IMR-90 (cell line): ENCODE data around the gene ATP6V1F. TPM values are rescaled to one million over a fixed set of nuclear protein-coding genes. Genes with fewer than 3 reads are reported as not detected.

Source experiments
- ATAC-seq: fragments of 200-7000 bp; cut with Tn5 transposase; 2 replicates; pipeline ENCODE4 v1.9.1; 2020; ENCODE audit warnings: low read depth, mild to moderate bottlenecking, moderate library complexity
- BruUV-seq: library from RNA; stranded (reverse); fragments of 400-500 nt; replicated peaks from 2 replicates; lab custom pipeline; 2021; lab: Mats Ljungman, UMichigan
- CTCF ChIA-PET: fragments of 300-600 bp; formaldehyde crosslinking; extraction: SDS; loops from one replicate; lab custom pipeline; 2021; ENCODE audit warnings: antibody characterized with exemption; lab: Yijun Ruan, JAX
- POLR2A ChIA-PET: fragments of 300-600 bp; sonication (Branson Sonifier 250); formaldehyde crosslinking; loops from one replicate; lab custom pipeline; 2022; ENCODE audit warnings: antibody characterized with exemption; ENCODE audit not compliant: unreplicated experiment; lab: Charles Lee
- DNase-seq: peaks from one replicate; pipeline ENCODE4 v3.0.0; 2013
- H2AFZ ChIP-seq: replicated peaks from 2 replicates; pipeline ENCODE3; 2013; ENCODE audit warnings: low read length, mild to moderate bottlenecking; ENCODE audit not compliant: poor library complexity
- H2AK5ac ChIP-seq: 2 replicates; pipeline ENCODE4 v1.6.1; 2013; ENCODE audit warnings: low read depth, low read length, inconsistent platforms
- H2AK9ac ChIP-seq: replicated peaks from 2 replicates; pipeline ENCODE3; 2013; ENCODE audit warnings: mild to moderate bottlenecking, low read depth, low read length, moderate library complexity; ENCODE audit not compliant: poor library complexity
- H2BK120ac ChIP-seq: 2 replicates; pipeline ENCODE4 v1.6.1; 2013; ENCODE audit warnings: low read depth, low read length, inconsistent platforms
- H2BK15ac ChIP-seq: 3 replicates; pipeline ENCODE4 v1.6.1; 2013; ENCODE audit warnings: low read depth, low read length, inconsistent platforms
- H2BK20ac ChIP-seq: 2 replicates; pipeline ENCODE4 v1.6.1; 2013; ENCODE audit warnings: low read depth, mild to moderate bottlenecking, inconsistent platforms, low read length, moderate library complexity
- H2BK5ac ChIP-seq: 2 replicates; pipeline ENCODE4 v1.6.1; 2013; ENCODE audit warnings: mild to moderate bottlenecking, low read depth, low read length, inconsistent platforms; ENCODE audit not compliant: poor library complexity, severe bottlenecking
- H3K14ac ChIP-seq: replicated peaks from 2 replicates; pipeline ENCODE4 v1.6.1; 2013; ENCODE audit warnings: low read depth, low read length, inconsistent platforms
- H3K18ac ChIP-seq: 2 replicates; pipeline ENCODE4 v1.6.1; 2013; ENCODE audit warnings: low read depth, low read length, control low read depth
- H3K23ac ChIP-seq: 2 replicates; pipeline ENCODE4 v1.6.1; 2013; ENCODE audit warnings: low read depth, low read length, inconsistent platforms
- H3K27ac ChIP-seq: 2 replicates; pipeline ENCODE4 v1.5.1; 2013; ENCODE audit warnings: mild to moderate bottlenecking, control low read depth, low read length; ENCODE audit not compliant: insufficient read depth
- H3K27me3 ChIP-seq: 2 replicates; pipeline ENCODE4 v1.6.1; 2013; ENCODE audit warnings: low read length; ENCODE audit not compliant: control insufficient read depth, insufficient read depth
- H3K36me3 ChIP-seq: 2 replicates; pipeline ENCODE4 v1.6.1; 2013; ENCODE audit warnings: low read length, mixed read lengths; ENCODE audit not compliant: control insufficient read depth, insufficient read depth
- H3K4ac ChIP-seq: 2 replicates; pipeline ENCODE4 v1.6.1; 2013; ENCODE audit warnings: low read depth, low read length, inconsistent platforms
- H3K4me1 ChIP-seq: 2 replicates; pipeline ENCODE4 v1.6.1; 2013; ENCODE audit warnings: low read length, mixed read lengths; ENCODE audit not compliant: control insufficient read depth, insufficient read depth
- H3K4me2 ChIP-seq: 2 replicates; pipeline ENCODE4 v1.6.1; 2013; ENCODE audit warnings: low read depth, mild to moderate bottlenecking, control low read depth, low read length, moderate library complexity
- H3K4me3 ChIP-seq: 2 replicates; pipeline ENCODE4 v1.5.1; 2013; ENCODE audit warnings: low read depth, mild to moderate bottlenecking, control low read depth, low read length, moderate library complexity; ENCODE audit not compliant: insufficient read depth
- H3K56ac ChIP-seq: 2 replicates; pipeline ENCODE4 v1.6.1; 2013; ENCODE audit warnings: low read length, inconsistent platforms; ENCODE audit not compliant: insufficient read depth; ENCODE audit errors: extremely low read depth
- H3K79me1 ChIP-seq, 2 experiments: 2 replicates each; pipeline ENCODE4 v1.6.1; 2013; ENCODE audit warnings: low read length in 2 of 2, inconsistent platforms in 1 of 2, low read depth in 1 of 2
- H3K9ac ChIP-seq: 2 replicates; pipeline ENCODE4 v1.6.1; 2013; ENCODE audit warnings: low read depth, low read length, control low read depth
- H3K9me1 ChIP-seq: 2 replicates; pipeline ENCODE4 v1.6.1; 2013; ENCODE audit warnings: low read length, inconsistent platforms; ENCODE audit not compliant: insufficient read depth
- H3K9me3 ChIP-seq: 2 replicates; pipeline ENCODE4 v1.6.1; 2013; ENCODE audit warnings: low read length; ENCODE audit not compliant: control insufficient read depth, insufficient read depth
- H4K20me1 ChIP-seq: 2 replicates; pipeline ENCODE4 v1.6.1; 2013; ENCODE audit warnings: low read length, inconsistent platforms; ENCODE audit not compliant: insufficient read depth
- H4K5ac ChIP-seq: 2 replicates; pipeline ENCODE4 v1.6.1; 2013; ENCODE audit warnings: mild to moderate bottlenecking, low read depth, low read length, control low read depth
- H4K8ac ChIP-seq, 2 experiments: 2 replicates each; pipeline ENCODE4 v1.6.1; 2013; ENCODE audit warnings: low read depth in 2 of 2, low read length in 2 of 2, control low read depth in 1 of 2, inconsistent platforms in 1 of 2
- H4K91ac ChIP-seq: 2 replicates; pipeline ENCODE4 v1.6.1; 2013; ENCODE audit warnings: low read depth, low read length, inconsistent platforms; ENCODE audit not compliant: insufficient read depth
- BHLHE40 ChIP-seq: fragments of 150-350 bp; IDR thresholded peaks from 2 replicates; pipeline ENCODE4 v1.6.1; 2016; ENCODE audit warnings: mild to moderate bottlenecking, low read depth, low read length
- CEBPB ChIP-seq: IDR thresholded peaks from 2 replicates; pipeline ENCODE4 v1.6.1; 2012; ENCODE audit warnings: low read depth, low read length, improper control_type of control experiment
- CHD1 ChIP-seq: IDR thresholded peaks from 2 replicates; pipeline ENCODE4 v1.6.1; 2012; ENCODE audit warnings: low read depth, low read length, improper control_type of control experiment
- CTCF ChIP-seq: conservative IDR thresholded peaks from 2 replicates; pipeline ENCODE4 v1.5.1; 2012; ENCODE audit warnings: mild to moderate bottlenecking, low read depth, low read length, improper control_type of control experiment
- ELK1 ChIP-seq: fragments of 150-350 bp; IDR thresholded peaks from 2 replicates; pipeline ENCODE4 v1.6.1; 2016; ENCODE audit warnings: low read depth, mild to moderate bottlenecking, low read length, moderate library complexity, borderline replicate concordance
- FOS ChIP-seq: fragments of 150-350 bp; IDR thresholded peaks from 2 replicates; pipeline ENCODE4 v1.6.1; 2016; ENCODE audit warnings: low read depth, low read length
- MAFK ChIP-seq: IDR thresholded peaks from 2 replicates; pipeline ENCODE4 v1.6.1; 2012; ENCODE audit warnings: low read depth, low read length, improper control_type of control experiment
- MAZ ChIP-seq: IDR thresholded peaks from 2 replicates; pipeline ENCODE4 v1.6.1; 2012; ENCODE audit warnings: low read depth, mild to moderate bottlenecking, low read length, improper control_type of control experiment, moderate library complexity, borderline replicate concordance
- MXI1 ChIP-seq: IDR thresholded peaks from 2 replicates; pipeline ENCODE4 v1.6.1; 2012; ENCODE audit warnings: low read depth, mild to moderate bottlenecking, low read length, moderate library complexity, borderline replicate concordance
- NFE2L2 ChIP-seq: fragments of 150-350 bp; IDR thresholded peaks from 2 replicates; pipeline ENCODE4 v1.6.1; 2016; ENCODE audit warnings: low read depth, mild to moderate bottlenecking, low read length
- POLR2A ChIP-seq: IDR thresholded peaks from 2 replicates; pipeline ENCODE4 v1.6.1; 2012; ENCODE audit warnings: mild to moderate bottlenecking, low read depth, low read length
- RAD21 ChIP-seq: IDR thresholded peaks from 2 replicates; pipeline ENCODE4 v1.6.1; 2012; ENCODE audit warnings: low read length, improper control_type of control experiment
- RCOR1 ChIP-seq: IDR thresholded peaks from 2 replicates; pipeline ENCODE4 v1.6.1; 2012; ENCODE audit warnings: mild to moderate bottlenecking, low read length, improper control_type of control experiment; ENCODE audit not compliant: insufficient replicate concordance
- RFX5 ChIP-seq: IDR thresholded peaks from 2 replicates; pipeline ENCODE4 v1.8.0; 2012; ENCODE audit warnings: low read depth, mild to moderate bottlenecking, low read length, moderate library complexity
- SMC3 ChIP-seq: fragments of 150-350 bp; IDR thresholded peaks from 2 replicates; pipeline ENCODE4 v1.6.1; 2016; ENCODE audit warnings: low read depth, mild to moderate bottlenecking, antibody characterized with exemption, low read length, moderate library complexity
- USF2 ChIP-seq: fragments of 150-350 bp; IDR thresholded peaks from 2 replicates; pipeline ENCODE4 v1.6.1; 2017; ENCODE audit warnings: mild to moderate bottlenecking, antibody characterized with exemption, low read length, low read depth
- WGBS, 2 experiments: methylation state at CpG; one replicate each; pipeline versions ENCODE4 v1.1.5 to v1.1.7; 2013; ENCODE audit warnings: missing lambda C conversion rate in 2 of 2; ENCODE audit not compliant: insufficient read length in 1 of 2; ENCODE audit errors: extremely low coverage in 2 of 2; 5-methylcytosine and 5-hydroxymethylcytosine counted together
- dilution Hi-C: fragments of 300-500 bp; cut with HindIII; formaldehyde crosslinking; loops from one replicate; pipeline ENCODE4 v1.14.3; 2018; ENCODE audit warnings: low sequenced_read_pairs; ENCODE audit not compliant: unreplicated experiment
- in situ Hi-C: fragments of 300-500 bp; cut with MboI; formaldehyde crosslinking; loops from 3 replicates; pipeline ENCODE4 v1.14.3; 2019; ENCODE audit warnings: low sequenced_read_pairs, inconsistent platforms, mixed read lengths
- intact Hi-C: fragments of 100-400 bp; cut with micrococcal nuclease; formaldehyde crosslinking; loops from 2 replicates; pipeline ENCODE4 v1.10.0; 2022
- polyA plus RNA-seq, 3 experiments: library from polyadenylated mRNA; depleted of rRNA; stranded (reverse); fragments of >200 nt; gene quantifications; 2 replicates each; pipeline ENCODE4 v1.2.3, GENCODE V29; 2012; ENCODE audit warnings: low replicate concordance in 1 of 3
- total RNA-seq: library from RNA; depleted of rRNA; stranded (reverse); fragments of >200 nt; gene quantifications from 2 replicates; pipeline ENCODE4 v1.2.3, GENCODE V29; 2012

Gene ATP6V1F
- total and polyA plus RNA-seq, 2 of the 4 experiments (the other 2 are of a cell fraction): 104 to 321 TPM

- Histone ChIP-seq H2AFZ (no peak overlapping the region), H3K14ac (no peak overlapping the region), H3K23ac (no peak overlapping the region), H4K8ac (no peak overlapping the region), H3K9me3 (no peaks in the 10 kb centered on the region), H4K91ac (no peak overlapping the region), H2BK15ac (no peak overlapping the region), H3K4me1 (peaks cover 3% of the 10 kb centered on the region; the same call in 1 of the 2 replicates), H3K9ac (no peak overlapping the region), H3K56ac (no peak overlapping the region), H2AK9ac (no peak overlapping the region), H3K27ac (no peak overlapping the region), H3K36me3 (no peaks in the 10 kb centered on the region), H2BK20ac (no peak overlapping the region), H3K18ac (no peak overlapping the region), H3K9me1 (no peaks in the 10 kb centered on the region), H4K5ac (no peak overlapping the region), H3K27me3 (peaks cover 17% of the 10 kb centered on the region), H2BK5ac (no peak overlapping the region), H4K20me1 (no peaks in the 10 kb centered on the region), H2BK120ac (no peak overlapping the region), H2AK5ac (no peak overlapping the region), H3K79me1 (no peaks in the 10 kb centered on the region), H3K4me3 (no peak overlapping the region), H3K4ac (no peak overlapping the region), H3K4me2 (no peak overlapping the region)
- POLR2A ChIA-PET: no interaction called here
- no CpG with 5 or more reads among the region's 6 CpGs for WGBS, 2 experiments
- CTCF ChIA-PET: no interaction called here
- intact Hi-C loops: no loop called here
- DNase-seq (no peak), ATAC-seq (no peak)
- TF ChIP-seq BHLHE40 (no peak), ELK1 (no peak), MXI1 (no peak), CHD1 (no peak), RCOR1 (no peak), MAZ (no peak), CEBPB (no peak), CTCF (no peak), NFE2L2 (no peak), RFX5 (no peak), POLR2A (no peak), USF2 (no peak), SMC3 (no peak), MAFK (no peak), RAD21 (no peak), FOS (no peak)
- in situ Hi-C loops: loop anchor here (25.0 kb wide), 1 partner anchor 432 kb away; the partner anchor contains the start of gene HILPDA
- dilution Hi-C loops: no loop called here
- BruUV-seq: no TSS peak
Measured at GRCh38 chr7:128894101-128894440, 31.4 kb downstream of the ATP6V1F start.
